ENCODE data around the gene THOC2.
"Not testable (repeated sequence)": the region's sequence is repeated elsewhere in the genome, so short reads cannot be mapped to it uniquely, and the experiment has no call there.

The THOC2 gene

DNA sequence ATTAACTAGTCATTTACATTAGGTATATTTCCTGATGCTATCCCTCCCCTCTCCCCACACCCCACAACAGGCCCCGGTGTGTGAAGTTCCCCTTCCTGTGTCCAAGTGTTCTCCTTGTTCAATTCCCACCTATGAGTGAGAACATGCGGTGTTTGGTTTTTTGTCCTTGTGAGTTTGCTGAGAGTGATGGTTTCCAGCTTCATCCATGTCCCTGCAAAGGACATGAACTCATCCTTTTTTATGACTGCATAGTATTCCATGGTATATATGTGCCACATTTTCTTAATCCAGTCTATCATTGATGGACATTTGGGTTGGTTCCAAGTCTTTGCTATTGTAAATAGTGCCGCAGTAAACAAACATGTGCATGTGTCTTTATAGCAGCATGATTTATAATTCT lies 69.1 kb downstream of the THOC2 start:
- not testable (repeated sequence) for DNase-seq

DNA sequence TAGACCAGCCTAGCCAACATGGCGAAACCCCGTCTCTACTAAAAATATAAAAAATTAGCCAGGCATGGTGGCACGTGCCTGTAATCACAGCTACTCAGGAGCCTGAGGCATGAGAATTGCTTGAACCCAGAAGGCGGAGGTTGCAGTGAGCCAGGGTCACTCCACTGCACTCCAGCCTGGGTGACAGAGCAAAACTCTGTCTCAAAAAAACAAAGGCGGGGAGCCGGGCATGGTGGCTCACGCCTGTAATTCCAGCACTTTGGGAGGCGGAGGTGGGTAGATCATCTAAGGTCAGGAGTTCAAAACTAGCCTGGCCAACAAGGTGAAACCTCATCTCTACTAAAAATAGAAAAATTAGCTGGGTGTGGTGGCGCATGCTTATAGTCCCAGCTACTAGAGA lies 76.3 kb downstream of the THOC2 start:
- not testable (repeated sequence) for DNase-seq

DNA sequence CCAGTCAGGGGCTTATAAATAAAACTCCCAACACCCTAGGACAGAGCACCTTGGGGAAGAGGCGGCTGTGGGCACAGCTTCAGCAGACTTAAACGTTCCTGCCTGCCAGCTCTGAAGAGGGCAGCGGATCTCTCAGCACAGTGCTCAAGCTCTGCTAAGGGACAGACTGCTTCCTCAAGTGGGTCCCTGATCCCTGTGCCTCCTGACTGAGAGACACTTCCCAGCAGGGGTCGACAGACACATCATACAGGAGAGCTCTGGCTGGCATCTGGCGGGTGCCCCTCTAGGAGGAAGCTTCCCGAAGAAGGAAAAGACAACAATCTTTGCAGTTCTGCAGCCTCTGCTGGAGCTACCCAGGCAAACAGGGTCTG lies 84.1 kb downstream of the THOC2 start:
- not testable (repeated sequence) for DNase-seq

DNA sequence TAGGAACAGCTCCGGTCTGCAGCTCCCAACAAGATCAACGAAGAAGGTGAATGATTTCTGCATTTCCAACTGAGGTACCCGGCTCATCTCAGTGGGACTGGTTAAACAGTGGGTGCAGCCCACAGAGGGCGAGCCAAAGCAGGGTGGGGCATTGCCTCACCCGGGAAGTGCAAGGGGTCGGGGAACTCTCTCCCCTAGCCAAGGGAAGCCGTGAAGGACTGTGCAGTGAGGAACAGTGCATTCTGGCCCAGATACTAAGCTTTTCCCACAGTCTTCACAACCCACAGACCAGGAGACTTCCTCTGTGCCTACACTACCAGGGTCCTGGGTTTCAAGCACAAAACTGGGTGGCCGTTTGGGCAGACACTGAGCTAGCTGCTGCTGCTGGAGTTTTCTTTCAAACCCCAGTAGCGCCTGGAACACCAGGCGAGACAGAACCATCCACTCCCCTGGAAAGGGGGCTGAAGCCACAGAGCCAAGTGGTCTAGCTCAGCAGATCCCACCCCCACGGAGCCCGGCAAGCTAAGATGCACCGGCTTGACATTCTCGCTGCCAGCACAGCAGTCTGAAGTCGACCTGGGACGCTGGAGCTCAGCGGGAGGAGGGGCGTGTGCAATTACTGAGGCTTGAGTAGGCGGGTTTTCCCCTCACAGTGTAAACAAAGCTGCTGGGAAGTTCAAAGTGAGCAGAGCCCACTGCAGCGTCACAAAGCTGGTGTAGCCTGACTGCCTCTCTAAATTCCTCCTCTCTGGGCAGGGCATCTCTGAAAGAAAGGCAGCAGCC lies 84.6 kb downstream of the THOC2 start:
- DNase-seq, result peak in 1 of 2 experiments; percentile 3

DNA sequence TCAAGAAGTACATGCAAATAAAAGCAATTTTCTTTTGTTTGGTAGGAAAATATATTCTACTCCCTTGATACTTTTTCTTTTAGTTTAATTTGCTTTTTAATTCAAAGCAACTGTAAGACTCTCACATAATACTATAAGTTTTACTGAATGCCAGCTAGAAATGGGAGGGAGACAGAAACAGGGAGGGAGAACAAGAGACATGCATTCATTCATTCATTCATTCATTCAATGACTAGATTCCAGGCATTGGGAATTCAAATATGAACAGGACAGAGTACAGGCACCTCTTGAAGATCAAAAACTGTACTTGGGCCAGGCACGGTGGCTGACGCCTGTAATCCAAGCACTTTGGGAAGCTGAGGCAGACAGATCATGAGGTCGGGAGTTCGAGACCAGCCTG lies 85.6 kb downstream of the THOC2 start:
- no peak for DNase-seq

DNA sequence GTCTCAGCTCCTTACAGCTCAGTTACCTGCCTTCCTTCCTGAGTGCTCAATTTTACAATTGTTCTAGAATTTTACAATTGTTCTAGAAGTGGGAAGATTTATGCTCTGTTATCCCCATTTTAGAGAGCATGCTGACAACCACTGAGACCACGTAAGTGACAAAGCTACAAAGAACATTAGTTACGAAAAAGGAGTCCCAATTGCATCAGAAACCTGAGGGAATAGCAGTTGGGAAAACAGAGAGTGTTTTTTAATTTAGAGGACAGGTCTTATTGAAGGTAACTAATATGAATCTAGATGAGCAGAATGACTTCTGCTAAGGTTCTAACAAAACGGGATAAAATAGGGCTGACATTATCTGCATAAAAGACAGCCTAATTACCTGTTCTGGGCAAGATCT lies 103.3 kb downstream of the THOC2 start:
- DNase-seq, result no peak

DNA sequence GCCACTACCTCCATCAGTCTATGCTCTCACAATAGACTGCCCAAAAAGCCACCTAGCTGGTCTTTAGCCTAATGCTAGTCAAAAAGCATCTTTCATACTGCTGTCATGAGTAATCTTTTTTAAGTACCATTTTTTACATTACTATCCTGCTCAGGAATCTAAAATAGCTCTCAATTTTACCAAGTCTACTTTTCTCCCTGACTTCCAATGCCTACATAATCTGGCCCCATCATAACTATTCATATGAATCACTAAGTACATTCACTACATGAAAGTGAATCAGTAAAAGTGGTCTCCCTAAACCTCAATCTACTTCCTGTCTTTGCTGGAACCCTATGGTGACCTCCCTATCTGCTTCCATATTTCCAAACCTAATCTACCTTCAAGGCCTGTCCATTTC lies 105.9 kb downstream of the THOC2 start:
- no peak for DNase-seq

DNA sequence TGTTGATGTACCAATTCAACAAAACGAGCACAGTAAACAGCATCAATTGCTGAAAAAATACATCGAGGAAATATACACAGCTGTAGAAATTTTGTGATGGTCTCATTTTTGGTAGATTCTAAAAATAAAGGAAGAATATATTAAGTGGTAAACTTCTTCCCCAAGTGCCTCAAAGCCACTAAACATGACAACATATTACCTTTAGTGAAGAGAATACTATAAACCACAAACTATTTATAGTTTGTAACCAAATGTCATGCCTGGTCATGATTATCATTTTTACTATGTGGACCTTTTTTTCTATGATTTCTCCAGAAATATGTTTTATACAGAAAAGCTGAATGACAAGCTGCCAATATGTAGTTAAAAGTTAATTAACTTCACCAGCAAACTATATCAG lies 106.9 kb downstream of the THOC2 start:
- no peak for DNase-seq

DNA sequence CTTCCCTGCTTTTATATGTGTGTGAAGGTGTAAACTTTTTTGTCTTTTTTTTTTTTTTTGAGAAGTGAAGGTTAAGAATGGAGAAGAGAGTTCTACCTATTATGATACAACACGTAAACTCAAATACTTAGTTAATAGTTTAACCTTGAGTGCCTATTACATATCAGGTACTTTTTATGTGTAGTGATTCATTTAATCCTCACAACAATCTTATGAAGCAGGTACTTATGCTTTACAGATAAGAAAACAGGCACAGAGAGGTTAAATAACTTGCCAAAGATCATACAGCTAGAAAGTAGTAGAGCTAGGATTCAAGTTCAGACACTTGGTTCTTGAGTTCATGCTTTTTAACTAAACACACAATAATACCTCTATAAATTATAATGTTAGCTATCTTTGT lies 107.4 kb downstream of the THOC2 start:
- DNase-seq, result no peak

DNA sequence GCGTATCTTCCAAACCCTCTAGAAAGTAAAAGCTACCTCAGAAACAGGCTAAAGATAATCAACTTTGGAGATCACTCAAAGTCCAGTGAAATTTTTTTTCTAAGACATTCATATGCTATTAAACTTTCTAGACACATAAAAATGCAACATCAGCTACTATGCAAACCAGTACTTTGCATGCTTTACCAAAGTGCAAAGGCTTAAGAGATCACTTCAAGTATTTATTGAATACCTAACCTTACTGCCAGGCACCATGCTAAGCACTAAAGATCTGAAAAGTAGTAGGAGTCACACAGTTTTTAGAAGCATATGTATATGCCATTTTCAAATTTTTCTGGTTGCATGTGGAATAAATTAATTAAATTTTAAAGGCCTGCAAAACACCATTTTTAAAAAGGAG lies 115.8 kb downstream of the THOC2 start:
- no peak for DNase-seq

DNA sequence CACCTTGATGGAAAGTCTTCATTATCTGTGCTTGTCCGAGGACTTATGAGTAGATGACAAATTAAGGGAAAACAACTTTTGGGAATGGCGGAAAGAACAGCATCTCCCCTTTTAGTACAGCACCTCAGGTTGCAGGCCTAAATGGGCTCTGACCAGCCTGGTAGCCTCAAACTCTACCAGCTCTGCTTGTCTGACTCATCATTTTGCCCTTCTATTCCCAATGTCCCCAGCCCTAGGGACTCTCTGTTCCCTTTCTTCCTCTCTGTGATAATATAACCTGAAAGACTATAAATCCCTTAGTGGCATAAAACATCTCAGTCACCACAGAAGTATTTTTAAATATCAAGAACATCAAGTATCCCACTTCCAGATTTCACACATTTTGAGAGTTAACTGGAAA lies 121.9 kb downstream of the THOC2 start:
- no peak for DNase-seq

DNA sequence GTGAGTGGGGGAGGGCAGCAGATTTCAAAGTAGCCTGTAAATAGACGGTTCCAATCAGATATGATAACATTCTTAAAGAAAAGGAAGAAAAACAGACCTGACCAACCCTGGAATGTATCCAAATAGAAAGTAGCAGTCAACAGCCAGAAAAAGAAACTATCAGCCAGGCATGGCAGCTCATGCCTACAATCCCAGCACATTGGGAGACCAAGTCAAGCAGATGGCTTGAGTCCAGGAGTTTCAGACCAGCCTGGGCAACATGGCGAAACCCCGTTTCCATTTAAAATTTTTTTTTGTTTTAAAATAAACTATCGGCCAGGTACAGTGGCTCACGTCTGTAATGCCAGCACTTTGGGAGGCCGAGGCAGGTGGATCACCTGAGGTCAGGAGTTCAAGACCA lies 125.0 kb downstream of the THOC2 start:
- DNase-seq, result no peak

DNA sequence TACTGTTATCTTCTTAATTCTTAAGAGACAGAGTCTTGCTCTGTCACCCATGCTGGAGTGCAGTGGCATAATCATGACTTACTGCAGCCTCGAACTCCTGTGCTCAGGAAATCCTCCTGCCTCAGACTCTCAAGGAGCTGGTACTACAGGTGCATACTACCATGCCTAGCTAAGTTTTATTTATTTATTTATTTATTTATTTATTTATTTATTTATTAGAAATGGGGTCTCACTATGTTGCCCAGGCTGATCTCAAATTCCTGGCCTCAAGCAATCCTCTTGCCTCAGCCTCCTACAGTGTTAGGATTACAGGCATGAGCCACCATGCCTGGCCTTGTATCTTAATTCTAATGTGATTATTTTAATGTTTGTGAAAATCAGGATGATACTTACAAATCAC lies 125.6 kb downstream of the THOC2 start:
- no peak for DNase-seq

DNA sequence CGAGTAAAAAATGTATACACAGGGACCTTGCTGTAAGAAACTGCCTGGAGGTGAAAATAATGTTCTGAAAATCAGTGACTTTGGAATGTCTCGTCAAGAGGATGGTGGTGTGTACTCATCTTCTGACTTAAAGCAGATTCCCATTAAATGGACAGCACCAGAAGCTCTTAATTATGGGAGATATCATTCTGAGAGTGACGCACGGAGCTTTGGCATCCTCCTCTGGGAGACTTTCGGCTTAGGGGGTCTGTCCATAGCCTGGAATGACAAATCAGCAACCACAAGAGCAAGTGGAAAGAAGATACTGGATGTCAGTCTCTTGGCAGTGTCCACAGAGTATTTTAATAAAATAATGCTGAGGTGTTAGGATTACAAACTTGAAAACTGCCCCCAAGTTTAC lies 129.4 kb downstream of the THOC2 start:
- no peak for DNase-seq

DNA sequence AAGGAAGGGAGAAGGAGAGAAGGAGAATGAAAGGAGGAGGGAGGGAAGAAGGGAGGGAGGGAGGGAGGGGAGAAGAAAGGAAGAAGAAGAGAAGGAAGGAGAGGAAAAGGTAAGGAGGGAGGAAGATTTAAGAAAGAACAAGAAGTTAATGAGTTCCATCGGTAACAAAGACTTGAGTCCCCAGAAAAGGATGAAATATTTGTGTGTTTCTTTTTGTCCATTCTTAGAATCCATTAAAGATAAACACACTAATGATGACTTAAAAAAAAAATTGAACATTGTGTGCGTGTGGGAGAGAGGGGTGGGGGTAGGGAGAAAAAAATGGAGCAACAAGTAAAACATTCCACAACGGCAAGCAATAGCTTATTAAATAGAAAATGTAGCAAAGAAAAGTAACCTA lies 131.4 kb downstream of the THOC2 start:
- DNase-seq, result no peak

DNA sequence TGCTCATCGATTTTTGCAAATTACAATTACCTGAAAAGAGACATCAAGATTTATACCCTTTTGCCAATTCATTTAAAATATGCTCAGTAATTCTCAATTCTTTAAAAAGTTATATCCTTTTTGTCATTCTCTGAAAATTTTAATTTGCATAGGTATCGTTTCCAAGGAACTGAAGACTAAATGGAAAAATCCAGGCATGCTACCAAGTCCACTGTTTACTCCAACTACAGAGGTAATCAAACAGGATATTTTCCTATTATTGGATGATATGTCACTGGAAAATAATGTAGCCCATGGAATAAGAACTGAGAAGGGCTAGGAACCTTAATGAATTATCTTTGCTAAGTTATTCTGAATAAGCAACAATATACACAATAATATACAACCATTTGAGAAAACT lies 132.7 kb downstream of the THOC2 start:
- DNase-seq, result no peak

DNA sequence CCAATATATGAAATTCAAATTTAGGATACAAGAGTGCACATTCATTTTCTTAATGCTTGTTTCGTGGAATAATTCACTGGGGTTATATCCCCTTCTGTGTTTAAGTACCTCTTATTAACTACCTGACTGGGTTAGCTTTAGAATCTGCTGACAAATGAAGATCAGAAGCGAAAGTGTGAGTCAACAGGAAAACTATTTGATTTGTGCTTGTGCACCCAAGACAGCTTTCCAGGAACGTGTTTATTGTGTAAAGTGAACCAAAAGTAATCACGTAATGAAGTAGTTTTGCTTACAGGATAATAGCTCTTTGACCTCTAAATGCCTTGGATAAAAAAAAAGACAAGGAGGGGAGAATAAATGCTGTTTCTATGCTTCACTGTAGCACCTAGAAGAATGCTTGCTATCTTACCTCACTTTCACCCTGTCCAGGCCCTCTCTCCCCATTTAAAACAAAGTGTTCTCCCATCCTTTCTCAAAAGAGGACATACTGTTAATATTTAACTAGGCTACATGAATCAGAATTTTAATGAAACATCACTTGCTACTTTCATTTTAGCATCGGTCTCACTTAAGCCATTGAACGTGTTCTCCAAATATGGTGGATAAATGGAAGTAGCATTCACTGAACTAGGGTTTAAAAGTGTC lies 141.9 kb downstream of the THOC2 start:
- no peak for DNase-seq

DNA sequence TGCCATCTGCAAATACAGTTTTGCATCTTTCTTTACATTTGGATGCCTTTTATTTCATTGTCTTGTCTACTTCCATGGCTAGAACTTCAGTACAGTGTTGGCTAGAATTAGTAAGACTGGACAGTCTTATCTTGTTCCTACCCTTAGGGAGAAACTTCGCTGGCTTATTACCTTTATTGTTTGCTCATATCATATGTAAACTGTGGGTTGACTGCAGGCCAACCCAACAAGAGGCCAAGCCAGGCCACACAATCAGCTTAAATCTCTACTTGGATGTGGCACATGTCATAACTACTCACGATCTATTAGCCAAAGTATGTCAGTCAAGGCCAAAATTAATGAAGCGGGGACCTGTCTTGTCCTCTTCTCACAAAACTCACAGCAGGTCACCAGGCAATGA lies 144.1 kb downstream of the THOC2 start:
- no peak for DNase-seq

DNA sequence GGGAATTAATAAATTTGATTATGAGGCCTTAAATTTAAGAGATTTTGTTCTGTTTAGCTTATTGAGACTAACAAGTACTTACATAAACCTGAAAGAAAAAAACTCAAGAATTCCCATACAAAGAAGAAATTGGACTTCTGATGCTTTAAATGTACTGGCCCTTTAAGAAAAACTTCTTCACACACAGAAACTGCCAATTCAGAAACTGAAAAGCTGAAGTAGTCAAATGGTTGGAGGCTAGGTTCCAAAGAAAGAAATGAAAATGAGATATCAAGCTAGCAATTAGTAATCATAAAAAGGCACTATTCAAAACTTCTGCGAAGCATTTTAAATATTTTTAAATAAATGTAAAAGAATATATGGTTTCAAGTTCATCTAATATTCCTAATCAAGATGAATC lies 151.3 kb downstream of the THOC2 start:
- DNase-seq, result no peak

DNA sequence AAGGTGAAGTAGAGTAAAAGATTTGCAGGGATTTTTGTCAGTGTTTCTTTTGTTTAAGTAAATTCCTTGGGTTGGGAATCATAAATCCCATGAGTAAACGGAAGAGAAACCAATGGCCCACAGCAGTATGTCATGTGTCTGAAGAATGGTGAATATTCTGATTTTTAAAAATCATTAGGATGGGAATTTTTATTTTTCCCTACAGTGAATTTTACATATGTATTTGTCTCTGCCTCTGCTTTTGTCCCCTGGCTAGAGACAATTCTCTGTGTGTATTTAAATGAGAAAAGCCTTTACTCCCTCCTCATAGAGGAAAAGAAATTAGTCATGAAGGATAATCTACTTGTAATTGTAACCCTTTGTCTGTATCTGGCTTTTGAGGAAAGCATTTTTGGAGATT lies 152.1 kb downstream of the THOC2 start:
- DNase-seq, result no peak

DNA sequence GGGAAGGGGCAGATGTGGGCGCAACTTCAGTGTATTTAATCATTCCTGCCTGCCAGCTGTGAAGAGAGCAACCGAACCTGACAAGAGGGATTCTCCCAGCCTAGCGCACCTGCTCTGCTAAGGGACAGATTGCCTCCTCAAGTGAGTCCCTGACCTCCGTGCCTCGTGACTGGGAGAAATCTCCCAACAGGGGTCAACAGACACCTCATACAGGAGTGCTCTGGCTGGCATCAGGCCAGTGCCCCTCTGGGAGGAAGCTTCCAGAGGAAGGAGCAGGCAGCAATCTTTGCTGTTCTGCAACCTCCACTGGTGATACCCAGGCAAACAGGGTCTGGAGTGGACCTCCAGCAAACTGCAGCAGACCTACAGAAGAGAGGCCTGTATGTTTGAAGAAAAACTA lies 158.8 kb downstream of the THOC2 start:
- DNase-seq, result not testable (repeated sequence)

DNA sequence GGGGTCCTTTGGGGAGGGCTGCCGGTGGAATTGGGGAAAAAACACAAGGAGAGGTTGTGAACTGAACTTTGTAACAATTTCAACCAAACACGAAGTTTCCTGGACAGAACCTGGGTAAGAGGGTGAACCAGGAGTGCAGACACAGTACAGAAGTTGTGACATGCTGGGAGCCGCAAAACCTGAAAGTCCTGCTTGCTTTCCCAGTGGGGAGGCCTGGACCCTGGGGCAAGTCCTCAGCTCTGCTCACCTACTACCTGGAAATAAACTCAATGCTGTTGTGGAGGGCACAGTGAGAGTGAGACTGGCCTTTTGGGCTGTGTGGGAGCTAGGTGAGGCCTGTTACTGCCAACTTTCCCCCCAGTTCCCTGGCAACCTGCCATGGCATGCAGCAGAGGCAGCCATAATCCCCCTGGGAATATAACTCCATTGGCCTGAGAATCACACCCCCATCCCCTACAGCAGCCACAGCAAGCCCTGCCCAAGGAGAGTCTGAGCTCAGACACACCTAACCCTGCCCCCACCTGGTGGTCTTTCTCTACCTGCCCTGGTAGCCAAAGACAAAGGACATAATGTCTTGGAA lies 162.8 kb downstream of the THOC2 start:
- no peak for DNase-seq

DNA sequence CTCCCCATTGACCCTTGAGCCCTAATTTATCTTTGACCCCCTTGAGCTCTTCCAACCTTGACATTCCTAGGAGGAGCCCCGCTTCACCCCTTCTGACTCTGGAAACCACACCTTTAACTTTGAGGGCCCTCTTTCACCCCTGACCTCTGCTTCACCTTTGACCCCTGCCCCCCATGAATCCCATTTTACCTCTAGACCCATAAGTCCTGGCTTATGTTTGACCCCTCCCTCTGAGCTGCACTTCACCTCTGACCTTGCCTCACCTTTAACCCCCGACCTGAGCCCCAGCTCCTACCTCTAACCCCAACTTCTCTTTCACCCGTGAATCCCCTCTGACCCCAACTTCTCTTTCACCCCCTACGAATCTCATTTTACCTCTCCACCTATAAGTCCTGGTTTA lies 169.7 kb downstream of the THOC2 start:
- DNase-seq, result no peak

DNA sequence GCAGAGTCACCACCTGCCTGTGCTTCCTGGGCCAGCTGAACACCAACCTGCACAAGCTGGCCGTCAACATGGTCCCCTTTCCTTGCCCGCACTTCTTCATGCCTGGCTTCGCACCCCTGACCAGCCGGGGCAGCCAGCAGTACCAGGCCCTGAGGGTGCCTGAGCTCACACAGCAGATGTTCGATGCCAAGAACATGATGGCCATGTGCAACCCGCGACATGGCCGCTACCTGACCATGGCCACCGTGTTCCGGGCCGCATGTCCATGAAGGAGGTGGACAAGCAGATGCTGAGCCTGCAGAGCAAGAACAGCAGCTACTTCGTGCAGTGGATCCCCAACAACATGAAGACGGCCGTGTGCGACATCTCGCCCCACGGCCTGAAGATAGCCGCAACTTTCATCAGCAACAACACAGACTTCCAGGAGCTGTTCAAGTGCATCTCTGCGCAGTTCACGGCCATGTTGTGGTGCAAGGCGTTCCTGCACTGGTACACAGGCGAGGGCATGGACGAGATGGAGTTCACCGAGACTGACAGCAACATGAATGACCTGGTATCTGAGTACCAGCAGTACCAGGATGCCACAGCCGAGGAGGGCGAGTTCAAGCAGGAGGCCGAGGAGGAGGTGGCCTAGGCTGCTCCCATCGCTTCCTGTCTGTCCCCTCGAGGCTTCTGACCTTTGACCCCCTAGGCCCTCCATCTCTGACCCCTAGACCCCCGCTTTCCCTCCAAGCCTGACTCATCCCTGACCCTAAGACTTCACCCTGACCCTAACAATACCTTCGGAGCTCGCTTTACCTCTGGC lies 170.3 kb downstream of the THOC2 start:
- DNase-seq, result no peak
